ENCODE measurements around the gene MDGA2. TPM values are rescaled to one million over a fixed set of nuclear protein-coding genes. Genes with fewer than 3 reads are reported as not detected.

Gene MDGA2
- total and polyA plus RNA-seq, 2 of the 4 experiments (the other 2 are of a cell fraction): 0.02 TPM; not detected in 1

DNA sequence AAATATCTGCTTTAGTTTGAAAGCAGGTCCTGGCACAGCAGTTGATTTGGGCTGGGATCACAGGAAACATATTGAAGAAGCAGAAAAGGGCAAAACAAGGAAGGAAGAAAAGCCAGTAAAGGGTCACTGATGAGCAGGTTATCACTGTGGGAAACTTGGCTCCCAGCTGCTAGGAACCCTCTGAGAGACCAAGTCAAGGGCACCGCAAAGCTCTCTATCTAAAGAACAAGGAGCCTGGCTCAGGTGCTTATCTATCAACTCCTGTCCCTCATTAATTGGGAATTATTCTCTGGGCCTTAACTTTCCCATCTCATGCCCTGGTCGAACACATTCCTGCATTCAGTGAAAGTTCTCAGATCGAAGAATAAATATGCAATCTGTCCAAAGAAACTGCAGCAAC is 572.9 kb downstream of the MDGA2 start:
- Histone ChIP-seq H3K36me3 (ENCODE audit: control insufficient read depth, insufficient read depth, low read length) (no peaks in the 10 kb centered on the region), H3K23ac (ENCODE audit: low read depth, low read length) (no peak overlapping the region), H3K9me3 (ENCODE audit: control insufficient read depth, insufficient read depth, low read length) (peaks cover 2% of the 10 kb centered on the region; the same call in 1 of the 2 replicates), H3K27ac (ENCODE audit: insufficient read depth, low read length) (no peak overlapping the region), H4K91ac (ENCODE audit: insufficient read depth, low read depth, low read length) (no peak overlapping the region), H3K56ac (ENCODE audit: extremely low read depth, insufficient read depth, low read length) (no peak overlapping the region), H2BK5ac (ENCODE audit: low read depth, low read length, poor library complexity, severe bottlenecking) (no peak overlapping the region), H3K14ac (replicated peaks; ENCODE audit: low read depth, low read length) (no peak overlapping the region), H3K4ac (ENCODE audit: low read depth, low read length) (no peak overlapping the region), H4K5ac (ENCODE audit: low read depth, low read length) (no peak overlapping the region), H3K9me1 (ENCODE audit: insufficient read depth, low read length) (no peaks in the 10 kb centered on the region), H4K8ac (ENCODE audit: low read depth in 2 of 2, low read length in 2 of 2) (no peak overlapping the region), H3K4me3 (ENCODE audit: insufficient read depth, low read depth, low read length) (no peak overlapping the region), H3K18ac (ENCODE audit: low read depth, low read length) (no peak overlapping the region), H2BK15ac (ENCODE audit: low read depth, low read length) (no peak overlapping the region), H3K4me2 (ENCODE audit: low read depth, low read length) (no peak overlapping the region), H2BK20ac (ENCODE audit: low read depth, low read length) (no peak overlapping the region), H2AK9ac (replicated peaks; ENCODE audit: low read depth, low read length, poor library complexity) (no peak overlapping the region), H4K20me1 (ENCODE audit: insufficient read depth, low read length) (no peaks in the 10 kb centered on the region), H2AK5ac (ENCODE audit: low read depth, low read length) (no peak overlapping the region), H2BK120ac (ENCODE audit: low read depth, low read length) (no peak overlapping the region), H2AFZ (replicated peaks; ENCODE audit: low read length, poor library complexity) (no peak overlapping the region), H3K4me1 (ENCODE audit: control insufficient read depth, insufficient read depth, low read length) (no peaks in the 10 kb centered on the region), H3K9ac (ENCODE audit: low read depth, low read length) (no peak overlapping the region), H3K79me1 (ENCODE audit: low read depth in 1 of 2, low read length in 2 of 2) (no peaks in the 10 kb centered on the region), H3K27me3 (ENCODE audit: control insufficient read depth, insufficient read depth, low read length) (no peaks in the 10 kb centered on the region)
- POLR2A ChIA-PET (ENCODE audit: unreplicated experiment): no interaction called here
- WGBS, 2 experiments (ENCODE audit: extremely low coverage in 2 of 2, insufficient read length in 1 of 2): no CpG with 5 or more reads among the region's 3 CpGs
- in situ Hi-C loops (cut with MboI; ENCODE audit: low sequenced_read_pairs): no loop called here
- intact Hi-C loops (cut with micrococcal nuclease): no loop called here
- CTCF ChIA-PET: no interaction called here
- BruUV-seq (replicated peaks): no TSS peak
- ATAC-seq (ENCODE audit: low read depth) (no peak), DNase-seq (no peak)
- dilution Hi-C loops (cut with HindIII; ENCODE audit: low sequenced_read_pairs, unreplicated experiment): no loop called here
- no peak for TF ChIP-seq CHD1 (IDR thresholded peaks at IDR 0.05; ENCODE audit: low read depth, low read length)
- TF ChIP-seq RFX5 (IDR thresholded peaks at IDR 0.05; ENCODE audit: low read depth, low read length): no peak
- no peak for TF ChIP-seq NFE2L2 (IDR thresholded peaks at IDR 0.05; ENCODE audit: low read depth, low read length)
- no peak for TF ChIP-seq CEBPB (IDR thresholded peaks at IDR 0.05; ENCODE audit: low read depth, low read length)
- no peak for TF ChIP-seq FOS (IDR thresholded peaks at IDR 0.05; ENCODE audit: low read depth, low read length)
- TF ChIP-seq BHLHE40 (IDR thresholded peaks at IDR 0.05; ENCODE audit: low read depth, low read length): no peak
- TF ChIP-seq MAZ (IDR thresholded peaks at IDR 0.05; ENCODE audit: borderline replicate concordance, low read depth, low read length): no peak
- no peak for TF ChIP-seq MXI1 (IDR thresholded peaks at IDR 0.05; ENCODE audit: borderline replicate concordance, low read depth, low read length)
- TF ChIP-seq MAFK (IDR thresholded peaks at IDR 0.05; ENCODE audit: low read depth, low read length): no peak
- no peak for TF ChIP-seq POLR2A (IDR thresholded peaks at IDR 0.05; ENCODE audit: low read depth, low read length)
- no peak for TF ChIP-seq SMC3 (IDR thresholded peaks at IDR 0.05; ENCODE audit: low read depth, low read length)
- TF ChIP-seq RAD21 (IDR thresholded peaks at IDR 0.05; ENCODE audit: low read length): no peak
- TF ChIP-seq CTCF (conservative IDR thresholded peaks at IDR 0.05; ENCODE audit: low read depth, low read length): no peak
- no peak for TF ChIP-seq RCOR1 (IDR thresholded peaks at IDR 0.05; ENCODE audit: insufficient replicate concordance, low read length)
- no peak for TF ChIP-seq USF2 (IDR thresholded peaks at IDR 0.05; ENCODE audit: low read depth, low read length)
- no peak for TF ChIP-seq ELK1 (IDR thresholded peaks at IDR 0.05; ENCODE audit: borderline replicate concordance, low read depth, low read length)

All from IMR-90 (cell line).